GM18867 (cell line): Measurements from ENCODE around the gene UNC5B.
"Not testable (repeated sequence)": the region's sequence is repeated elsewhere in the genome, so short reads cannot be mapped to it uniquely, and the experiment has no call there.

Experiments
- ATAC-seq: cut with Tn5 transposase; IDR thresholded peaks from one replicate; pipeline ENCODE4 v1.9.1; 2021; ENCODE audit warnings: mild to moderate bottlenecking, moderate library complexity; ENCODE audit not compliant: unreplicated experiment

Gene UNC5B

DNA sequence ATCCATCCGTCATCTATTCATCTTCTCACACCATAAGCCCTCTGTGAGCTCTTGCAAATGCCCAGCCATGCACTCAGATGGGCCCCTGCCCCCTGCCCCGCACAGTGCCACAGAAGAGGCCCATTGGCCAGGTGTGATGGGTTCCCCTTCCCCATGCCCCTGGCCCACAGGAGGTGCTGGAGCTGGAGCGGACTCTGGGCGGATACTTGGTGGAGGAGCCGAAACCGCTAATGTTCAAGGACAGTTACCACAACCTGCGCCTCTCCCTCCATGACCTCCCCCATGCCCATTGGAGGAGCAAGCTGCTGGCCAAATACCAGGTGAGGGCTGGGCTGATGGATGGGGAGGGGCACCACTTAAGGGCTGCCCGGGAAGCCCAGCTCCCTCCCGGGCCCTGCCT, 83.3 kb downstream of the UNC5B start:
- ATAC-seq = no peak

DNA sequence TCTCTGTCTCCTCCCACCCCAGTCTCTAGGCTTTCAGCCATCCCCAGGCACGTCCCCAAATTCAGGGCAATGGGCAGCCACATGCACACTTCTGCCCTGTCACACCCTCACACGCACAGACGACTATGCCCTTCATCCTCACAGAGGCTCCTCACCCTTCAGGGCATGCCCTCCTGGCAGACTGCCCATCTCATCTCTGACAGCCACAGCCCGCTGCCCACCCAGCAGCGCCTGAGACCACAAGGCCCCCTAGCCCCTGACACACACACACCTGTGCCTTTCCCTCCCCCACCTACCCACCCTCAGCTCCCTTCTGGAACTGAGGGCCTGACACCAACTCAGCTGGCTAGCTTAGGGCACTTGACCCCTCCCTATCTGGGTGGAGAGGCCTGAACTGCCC, 83.7 kb downstream of the UNC5B start:
- no peak for ATAC-seq

DNA sequence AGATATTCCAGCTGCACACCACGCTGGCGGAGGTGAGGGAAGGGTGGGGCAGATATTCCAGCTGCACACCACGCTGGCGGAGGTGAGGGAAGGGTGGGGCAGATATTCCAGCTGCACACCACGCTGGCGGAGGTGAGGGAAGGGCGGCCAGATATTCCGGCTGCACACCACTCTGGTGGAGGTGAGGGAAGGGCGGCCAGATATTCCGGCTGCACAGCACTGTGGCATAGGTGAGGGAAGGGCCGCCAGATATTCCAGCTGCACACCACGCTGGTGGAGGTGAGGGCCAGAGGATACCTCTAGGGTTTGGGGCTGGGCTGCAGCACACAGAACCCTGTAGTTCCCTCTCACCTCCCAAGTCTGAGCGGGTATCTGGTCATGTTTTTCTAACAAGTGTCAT, 84.4 kb downstream of the UNC5B start:
- ATAC-seq = not testable (repeated sequence)

DNA sequence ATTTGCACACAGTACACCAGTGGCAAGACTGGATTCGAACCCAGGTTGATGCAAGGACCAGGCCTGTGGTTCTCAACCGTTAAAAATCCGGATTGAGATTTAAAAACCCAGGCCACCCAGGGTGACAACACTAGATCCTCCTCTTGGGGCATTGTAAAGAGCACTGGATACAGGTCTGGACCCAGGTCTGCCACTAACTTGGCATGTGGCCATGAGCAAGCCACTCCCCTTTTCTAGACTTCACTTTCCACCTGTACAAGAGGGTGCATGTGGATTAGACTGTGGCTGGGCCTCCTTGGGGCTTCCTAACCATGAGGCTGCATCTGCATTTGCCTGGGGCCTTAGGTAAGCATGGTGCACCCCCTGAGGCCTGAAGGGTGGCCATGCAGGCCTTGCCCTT, 85.0 kb downstream of the UNC5B start:
- no peak for ATAC-seq

DNA sequence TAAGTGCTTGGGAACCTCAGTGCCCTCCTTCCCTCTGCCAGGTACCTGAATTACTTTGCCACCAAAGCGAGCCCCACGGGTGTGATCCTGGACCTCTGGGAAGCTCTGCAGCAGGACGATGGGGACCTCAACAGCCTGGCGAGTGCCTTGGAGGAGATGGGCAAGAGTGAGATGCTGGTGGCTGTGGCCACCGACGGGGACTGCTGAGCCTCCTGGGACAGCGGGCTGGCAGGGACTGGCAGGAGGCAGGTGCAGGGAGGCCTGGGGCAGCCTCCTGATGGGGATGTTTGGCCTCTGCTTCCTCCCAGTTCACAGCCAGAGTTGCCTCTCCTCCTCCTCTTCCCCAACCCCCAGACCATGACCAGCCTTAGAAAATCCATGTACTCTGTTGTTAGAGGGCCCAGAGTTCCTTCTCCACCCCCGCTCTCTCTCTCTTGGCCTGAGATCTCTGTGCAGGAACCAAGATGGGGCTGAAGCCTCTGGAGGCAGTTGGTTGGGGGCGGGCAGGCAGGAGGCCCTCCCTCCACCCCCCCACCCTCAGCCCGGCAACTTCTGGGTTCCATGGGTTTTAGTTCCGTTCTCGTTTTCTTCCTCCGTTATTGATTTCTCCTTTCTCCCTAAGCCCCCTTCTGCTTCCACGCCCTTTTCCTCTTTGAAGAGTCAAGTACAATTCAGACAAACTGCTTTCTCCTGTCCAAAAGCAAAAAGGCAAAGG, 86.9 kb downstream of the UNC5B start:
- no peak for ATAC-seq

DNA sequence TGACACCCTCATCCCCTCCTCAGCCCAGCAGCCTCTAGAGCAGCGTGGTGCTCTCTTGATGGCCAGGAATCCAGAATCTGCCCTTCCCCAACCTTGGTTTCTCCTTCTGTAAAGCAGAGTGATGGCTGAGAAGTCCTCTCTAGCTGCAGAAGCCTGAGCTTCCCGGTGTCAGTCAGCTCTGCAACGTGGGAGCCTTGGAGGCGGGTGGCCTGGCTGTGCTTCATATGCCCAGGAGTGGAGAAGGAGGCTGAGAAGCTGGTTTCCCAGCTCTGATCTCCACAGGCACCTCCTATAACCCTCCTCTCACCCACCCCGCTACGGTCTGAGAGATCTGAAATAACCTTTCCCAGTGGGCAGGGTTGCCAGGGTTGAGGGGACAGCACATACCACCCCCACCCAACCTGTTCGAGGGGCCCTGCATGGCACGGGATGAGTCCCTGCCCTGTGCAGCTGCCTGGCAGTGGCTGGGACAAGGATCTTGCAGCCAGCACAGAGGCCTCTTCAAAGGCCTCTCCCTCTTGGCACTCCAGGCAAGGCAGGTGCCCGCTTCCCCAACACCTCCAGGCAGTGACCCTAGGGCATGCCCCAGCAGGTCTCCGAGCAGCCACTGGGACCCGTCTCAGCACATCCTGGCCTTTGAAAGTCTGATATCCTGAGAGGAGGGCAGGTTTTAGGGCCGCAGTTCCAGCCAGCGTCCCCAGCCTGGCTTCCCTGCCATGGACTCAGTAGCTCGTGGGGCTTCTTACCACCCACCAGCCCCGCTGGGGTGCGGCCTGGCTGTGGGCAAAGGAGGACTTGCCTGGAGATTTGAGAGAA, 88.4 kb downstream of the UNC5B start:
- ATAC-seq = no peak

DNA sequence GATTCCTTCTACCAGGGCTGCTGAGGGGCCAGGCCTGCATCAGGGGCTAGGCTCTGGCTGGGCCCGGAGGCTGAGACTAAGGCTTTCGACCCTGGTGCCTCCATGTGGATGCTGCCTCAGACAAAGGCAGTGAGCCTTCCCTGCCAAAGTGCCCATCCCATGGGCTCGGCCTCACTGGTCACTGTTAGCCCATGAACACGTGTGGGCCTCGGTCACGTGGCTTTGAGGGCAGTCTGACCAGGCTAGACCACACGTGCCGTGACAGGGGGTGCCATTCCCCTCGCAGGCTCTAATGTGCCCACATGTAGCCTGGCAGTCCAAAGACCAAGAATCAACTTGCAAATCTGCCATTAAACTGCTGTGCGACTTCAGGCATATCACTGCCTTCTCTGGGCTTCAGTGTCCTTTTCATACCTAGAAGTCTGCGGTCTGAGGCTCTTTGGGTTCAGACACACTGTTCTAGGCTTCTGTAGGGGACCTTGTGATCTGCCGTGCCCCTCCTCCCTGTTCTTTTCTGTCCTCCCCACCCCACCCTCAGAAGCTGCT, 89.1 kb downstream of the UNC5B start:
- no peak for ATAC-seq

DNA sequence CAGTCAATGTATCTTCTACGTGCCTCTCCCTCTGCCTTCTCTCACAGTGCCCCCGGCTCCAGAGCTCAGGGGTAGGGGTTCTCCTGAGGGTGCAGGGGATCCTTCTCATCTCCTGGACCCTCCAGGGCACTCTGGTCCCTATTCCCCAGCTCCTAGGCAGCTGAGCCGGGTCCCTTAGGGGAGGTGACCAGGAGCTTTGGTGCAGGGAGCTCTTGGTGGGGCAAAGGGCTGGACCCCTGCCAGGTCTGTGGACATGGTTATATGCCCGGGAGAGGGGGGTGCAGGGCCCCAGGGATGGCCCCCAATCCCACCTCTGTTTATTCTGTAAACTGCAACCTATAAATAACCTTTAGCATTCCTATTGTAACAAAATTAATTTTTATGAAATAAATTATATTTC, 90.1 kb downstream of the UNC5B start:
- ATAC-seq = no peak

DNA sequence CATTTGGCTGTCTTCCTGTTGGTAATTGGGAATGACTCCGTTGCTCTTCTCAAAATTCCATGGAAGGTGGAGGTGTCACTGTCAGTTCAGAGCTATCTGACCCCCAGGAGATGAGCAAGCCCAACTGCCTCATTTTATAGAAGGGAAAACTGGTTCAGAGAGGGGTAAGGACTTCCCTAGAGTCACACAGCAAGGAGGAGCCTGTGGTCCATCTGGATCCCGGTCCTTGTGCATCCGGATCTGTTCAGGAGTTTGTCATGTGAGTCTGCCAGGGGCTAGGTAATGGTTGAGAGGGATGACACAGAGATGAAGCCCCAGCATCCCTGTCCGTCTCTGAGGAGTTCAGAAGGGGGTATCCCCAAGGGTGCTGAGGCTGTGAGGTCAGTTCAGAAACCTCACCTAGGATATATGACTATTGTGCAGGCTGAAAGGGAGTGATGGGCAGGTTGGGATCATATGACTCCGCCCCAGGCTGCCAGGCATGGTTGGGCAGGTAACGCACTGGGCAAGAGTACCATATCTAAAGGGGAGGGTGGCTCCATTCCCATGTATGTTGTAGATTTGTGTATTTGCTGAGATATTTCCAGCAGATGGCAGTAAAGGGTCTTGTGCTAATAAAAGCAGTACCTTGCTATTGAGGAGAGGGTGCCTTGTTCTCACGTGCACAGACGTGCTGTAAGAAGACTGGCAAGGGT, 90.7 kb downstream of the UNC5B start:
- no peak for ATAC-seq

DNA sequence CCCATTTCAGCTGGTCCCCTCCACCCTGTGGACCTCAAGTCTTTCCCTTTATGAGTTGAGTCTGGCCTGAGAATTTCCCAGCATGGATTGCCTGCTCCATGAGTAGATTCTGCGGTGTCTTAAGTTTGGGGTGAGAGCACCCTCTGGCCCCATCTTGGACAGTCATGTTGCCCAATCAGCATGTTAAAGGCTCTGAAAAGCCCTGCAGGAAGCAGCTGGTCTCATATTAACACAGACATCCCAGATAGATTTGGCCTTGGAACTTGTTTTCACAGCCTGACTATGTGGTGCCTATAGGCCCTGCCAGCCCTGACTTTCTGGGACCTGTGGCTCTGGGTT, 91.2 kb downstream of the UNC5B start:
- ATAC-seq = no peak

DNA sequence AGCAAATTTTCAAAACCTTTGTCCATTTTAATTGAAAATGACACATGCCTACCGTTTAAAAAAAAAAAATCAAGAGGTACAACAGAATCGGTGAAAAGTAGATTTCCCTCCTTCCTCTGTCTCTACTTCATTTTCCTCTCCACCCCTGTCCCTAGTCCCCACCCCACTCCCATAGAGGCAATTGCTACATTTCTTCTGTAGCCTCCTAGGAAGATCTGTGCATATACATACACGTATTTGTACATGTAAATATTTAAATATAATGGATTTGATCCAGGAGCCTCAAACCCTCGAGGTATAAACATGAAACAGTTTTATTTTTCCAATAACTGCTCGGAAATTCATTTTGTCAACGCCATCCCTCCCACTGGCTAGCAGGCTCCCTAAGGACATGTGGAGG, 92.5 kb downstream of the UNC5B start:
- ATAC-seq = no peak

DNA sequence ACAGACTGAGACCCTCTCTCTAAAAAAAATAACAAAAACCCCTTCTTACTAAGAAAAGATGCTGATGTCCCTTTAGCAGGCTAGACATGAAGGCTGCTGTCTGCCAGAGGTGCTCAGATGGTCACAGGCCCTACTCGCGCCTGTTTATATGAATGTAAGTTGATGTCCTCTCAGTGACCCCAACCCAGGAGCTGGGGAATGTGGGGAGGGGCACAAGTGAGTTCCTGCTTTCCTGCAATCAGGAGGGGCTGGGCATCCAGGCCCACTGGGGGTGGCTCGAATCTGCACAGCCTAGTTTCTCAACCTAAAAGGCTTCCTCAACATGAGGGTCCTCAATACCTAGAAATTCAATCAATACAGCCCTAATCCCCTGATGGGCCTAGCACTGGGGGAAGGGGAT, 94.6 kb downstream of the UNC5B start:
- no peak for ATAC-seq

DNA sequence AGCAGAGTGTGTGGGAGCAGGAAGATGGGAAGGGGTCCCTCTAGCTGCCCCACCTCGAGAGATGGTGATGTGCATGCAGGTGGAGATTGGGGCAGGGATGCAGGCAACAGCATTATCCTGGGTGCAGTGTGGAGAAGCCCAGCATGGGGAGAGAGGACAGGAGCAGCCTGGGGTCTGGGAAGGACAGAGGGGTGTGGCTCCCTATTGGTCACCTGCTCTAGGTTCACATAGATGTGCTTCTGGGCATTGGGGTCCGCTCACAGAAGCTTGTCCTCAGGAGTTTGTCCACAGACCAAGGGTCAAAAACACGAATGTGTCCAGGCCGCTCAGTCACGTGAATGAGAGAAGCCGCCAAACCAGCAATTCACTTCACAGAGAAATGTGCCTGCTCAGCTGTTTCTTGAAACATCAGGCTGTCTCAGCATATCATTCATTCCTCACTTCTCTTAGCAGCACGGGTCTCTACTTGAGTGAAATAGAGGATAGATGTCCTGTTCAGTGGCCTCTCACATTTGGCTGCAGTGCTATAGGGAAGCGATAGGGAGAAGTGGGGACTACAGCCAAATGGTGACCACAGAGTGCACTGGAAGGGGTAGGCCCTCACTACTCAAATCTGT, 95.2 kb downstream of the UNC5B start:
- ATAC-seq = no peak

DNA sequence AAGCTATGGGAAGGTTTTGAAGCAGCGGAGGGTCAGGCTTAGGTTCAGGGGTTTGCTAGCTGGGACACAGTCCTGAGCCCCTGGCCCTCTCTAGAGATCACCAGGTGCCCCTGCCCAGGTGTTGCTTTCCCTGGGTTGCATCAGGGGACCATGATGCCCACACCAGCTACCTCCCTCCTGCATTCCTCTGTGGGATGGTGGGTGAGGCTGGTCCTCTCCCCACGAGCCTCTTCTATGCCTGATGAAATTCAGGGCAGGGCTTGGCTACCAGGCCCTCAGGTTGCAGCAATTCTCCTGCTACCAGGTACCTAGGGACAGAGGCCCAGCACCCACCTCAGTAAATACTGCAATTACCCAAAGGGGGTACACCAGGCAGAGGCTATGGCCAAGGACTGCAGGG, 95.9 kb downstream of the UNC5B start:
- no peak for ATAC-seq

DNA sequence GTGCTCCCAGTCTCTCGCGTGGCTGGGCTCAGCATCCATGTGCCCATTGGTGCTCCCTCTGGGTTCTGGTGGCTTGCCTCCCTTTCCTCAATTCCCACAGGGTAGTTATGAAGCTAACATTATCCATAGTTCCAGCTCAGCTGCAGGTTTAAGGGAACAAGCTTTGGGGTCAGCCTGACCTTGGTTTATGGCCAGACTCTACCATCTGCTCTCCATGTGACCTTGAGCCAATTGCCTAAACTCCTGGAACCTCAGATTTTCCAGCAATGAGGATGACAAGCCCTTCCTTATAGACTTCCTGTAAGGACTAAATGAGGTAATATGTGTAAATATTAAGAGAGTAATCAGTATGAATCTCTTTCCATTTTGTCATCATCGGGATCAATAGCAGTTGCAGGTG, 96.6 kb downstream of the UNC5B start:
- ATAC-seq = no peak

DNA sequence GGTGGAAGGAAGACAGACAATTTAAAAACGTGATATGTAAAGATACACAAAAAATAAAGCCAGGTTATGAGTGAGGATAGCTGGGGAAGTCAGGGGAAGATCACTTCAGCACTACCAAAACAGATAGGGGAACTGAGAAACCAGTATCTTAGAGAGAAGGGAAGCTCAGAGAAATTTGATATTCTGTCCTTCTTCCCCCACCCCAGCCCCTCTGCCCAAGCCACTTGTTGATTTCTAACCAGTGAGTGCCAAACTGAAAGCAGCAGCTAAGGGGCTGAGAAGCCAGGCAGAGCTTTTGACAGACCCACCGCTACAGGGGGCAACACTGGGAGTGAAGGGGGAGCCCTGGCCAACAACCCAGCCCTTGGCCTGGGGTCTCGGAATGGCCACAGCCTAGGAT, 97.5 kb downstream of the UNC5B start:
- no peak for ATAC-seq

DNA sequence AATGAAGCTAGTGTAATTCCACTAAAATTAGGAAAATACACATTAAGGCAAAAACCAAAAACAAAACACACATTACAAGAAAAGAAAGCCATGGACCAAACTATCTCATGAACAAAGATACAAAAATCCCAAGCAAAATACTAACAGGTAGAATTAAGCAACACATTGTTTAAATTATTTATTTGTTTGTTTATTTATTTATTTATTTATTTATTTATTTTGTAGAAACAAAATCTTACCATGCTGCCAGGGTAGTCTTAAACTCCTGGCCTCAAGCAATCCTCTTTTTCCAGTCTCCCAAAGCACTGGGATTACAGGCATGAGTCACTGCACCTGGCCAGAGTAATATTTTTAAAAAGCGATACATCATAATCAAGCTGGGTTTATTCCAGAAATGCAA, 99.8 kb downstream of the UNC5B start:
- ATAC-seq = no peak

DNA sequence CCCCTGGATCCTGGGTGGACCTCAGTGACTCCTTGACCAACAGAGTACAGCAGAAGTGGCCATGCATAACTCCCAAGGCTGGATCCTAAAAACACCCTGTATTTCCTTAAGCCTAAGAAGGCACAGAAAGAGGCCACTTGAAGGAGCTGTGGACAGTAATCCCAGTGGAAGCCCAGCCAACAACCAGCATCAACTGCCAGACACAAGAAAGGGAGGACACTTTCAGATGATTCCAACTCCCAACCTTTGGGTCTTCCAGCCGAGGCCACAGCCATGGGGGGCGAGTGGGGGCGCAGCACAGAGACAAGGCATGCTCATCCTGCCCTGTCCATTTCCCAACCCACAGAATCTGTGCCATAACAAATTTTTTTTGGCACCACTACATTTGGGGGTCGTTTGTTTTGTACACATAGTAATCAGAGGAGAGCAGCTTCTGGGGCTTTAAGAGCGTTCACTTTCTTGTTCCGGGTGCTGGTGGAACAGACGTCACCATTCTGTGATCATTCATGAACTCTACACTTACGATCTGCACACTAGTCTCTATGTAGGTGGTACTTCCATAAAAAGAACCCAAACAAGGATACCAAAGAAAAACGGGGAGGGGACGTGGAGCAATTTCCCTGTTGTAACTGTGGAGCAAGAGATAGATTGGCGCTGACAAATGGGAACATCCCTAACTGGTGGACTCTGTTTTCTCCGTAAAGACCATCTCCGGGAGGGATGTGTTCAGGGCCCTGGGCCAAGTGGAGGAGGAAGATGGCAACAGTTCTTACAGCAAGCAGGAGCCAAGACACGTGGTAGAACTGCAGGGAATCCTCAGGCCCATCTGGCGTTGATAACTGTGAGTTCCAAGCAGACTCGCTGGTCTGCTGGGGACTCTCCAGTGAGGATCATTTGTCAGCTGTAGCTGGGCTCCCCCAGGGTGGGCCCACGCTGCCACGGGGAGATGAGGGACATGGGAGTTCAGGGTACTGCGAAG, 100.7 kb downstream of the UNC5B start:
- ATAC-seq = no peak

DNA sequence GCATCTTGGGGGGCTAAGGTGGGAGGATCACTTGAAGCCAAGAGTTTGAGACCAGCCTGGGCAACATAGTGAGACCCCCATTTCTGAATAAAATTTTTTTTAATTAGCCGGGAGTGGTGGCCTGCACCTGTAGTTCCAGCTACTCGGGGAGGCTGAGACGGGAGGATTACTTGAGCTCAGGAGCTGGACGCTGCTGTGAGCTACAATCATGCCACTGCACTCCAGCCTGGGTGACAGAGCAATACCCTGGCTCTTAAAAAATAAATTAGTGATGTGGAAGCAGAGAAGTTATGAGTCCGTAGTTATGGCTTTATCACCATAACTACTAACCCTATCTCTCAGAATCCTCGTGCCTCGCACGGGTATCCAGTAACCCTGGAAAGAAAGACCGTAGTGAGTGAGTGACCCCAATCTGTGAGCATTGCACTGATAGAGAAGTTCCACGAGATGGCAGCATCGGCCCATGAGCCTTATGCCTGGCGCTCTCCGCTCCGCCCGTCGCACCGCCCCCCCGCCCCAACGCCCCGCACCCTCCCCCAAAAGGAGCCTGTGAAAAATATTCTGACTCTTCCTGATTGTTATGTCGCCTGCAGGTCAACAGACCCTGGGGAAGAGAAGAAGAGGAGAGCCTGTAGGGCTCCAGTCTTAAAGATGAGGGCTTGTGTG, 101.8 kb downstream of the UNC5B start:
- ATAC-seq = no peak
